ENCODE measurements around the gene RAB28. TPM values are rescaled to one million over a fixed set of nuclear protein-coding genes. Genes with fewer than 3 reads are reported as not detected.
"Not testable (repeated sequence)": the region's sequence is repeated elsewhere in the genome, so short reads cannot be mapped to it uniquely, and the experiment has no call there.

The RAB28 gene
- total RNA-seq, 1 donor from 2014 or later: 17.1 TPM

DNA sequence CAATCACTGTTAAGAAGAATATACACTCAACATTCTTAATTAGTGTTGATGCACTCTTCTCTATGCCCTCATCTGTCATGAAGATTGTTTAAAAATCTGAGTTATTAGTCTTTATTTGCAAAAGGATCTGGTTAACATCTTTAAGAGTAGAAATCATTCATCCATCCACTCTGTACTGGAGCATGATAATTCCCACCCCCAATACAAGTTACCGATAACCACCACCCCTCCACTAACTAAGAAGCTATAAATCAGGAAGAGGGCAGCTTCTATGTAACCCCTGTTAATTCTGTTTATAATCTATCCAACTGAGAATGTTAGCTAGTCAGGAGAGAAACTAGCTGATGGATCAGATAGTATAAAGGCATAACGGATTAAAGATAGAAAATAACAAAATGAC lies 34.5 kb downstream of the RAB28 start:
- DNase-seq (ENCODE audit: low spot score): no peak

DNA sequence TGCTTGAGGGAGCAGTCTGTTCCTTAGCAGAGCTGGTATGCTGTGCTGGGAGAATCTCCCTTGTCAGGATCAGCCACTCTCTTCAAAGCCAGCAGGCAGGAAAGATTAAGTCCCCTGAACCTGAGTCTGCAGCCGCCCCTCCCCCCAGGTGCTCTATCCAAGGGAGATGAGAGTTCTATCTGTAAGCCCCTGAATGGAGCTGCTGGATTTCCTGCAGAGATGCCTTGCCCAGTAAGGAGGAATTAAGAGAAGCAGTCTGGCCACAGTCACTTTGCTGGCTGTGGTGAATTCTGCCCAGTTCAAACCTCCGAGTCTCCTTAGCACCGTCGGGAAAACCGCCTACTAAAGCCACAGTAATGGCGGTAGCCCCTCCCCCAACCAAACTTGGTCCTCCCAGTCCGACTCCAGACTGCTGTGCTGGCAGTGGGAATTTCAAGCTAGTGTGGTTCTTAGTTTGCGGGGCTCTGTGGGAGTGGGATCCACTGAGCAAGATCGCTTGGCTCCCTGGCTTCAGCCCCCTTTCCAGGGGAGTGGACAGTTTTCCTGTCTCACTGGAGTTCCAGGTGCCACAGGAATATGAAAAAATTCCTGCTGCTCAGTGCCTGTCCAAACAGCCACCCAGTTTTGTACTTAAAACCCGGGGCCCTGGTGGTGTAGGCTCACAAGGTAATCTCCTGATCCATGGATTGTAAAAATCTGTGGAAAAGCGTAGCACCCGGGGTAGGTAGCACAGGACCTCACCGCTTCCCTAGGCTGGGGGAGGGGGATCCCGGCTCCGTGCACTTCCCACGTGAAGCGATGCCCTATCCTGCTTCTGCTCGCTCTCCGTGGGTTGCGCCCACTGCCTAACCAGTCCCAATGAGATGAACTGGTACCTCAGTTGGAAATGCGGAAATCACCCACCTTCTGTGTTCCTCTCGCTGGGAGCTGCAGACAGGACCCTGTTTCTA lies 38.0 kb downstream of the RAB28 start:
- no peak for DNase-seq (ENCODE audit: low spot score)

DNA sequence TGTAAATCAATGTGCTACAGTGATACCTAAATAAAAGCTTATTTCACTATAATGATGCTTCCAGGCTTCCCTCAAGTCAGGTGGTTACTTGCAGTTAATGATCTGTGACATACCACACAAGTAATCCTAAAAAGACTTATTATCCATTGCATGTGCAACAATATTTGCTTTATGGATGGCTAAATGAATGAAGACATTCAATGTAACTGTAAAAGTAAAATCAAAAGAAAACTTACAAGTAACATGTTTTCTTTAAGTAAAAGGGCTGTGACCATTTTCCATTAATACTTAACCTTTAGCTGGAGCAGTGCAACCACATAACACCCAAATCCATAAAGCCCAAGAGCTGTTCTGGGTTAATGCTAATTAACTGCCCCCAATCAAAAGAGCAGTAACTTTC lies 42.6 kb downstream of the RAB28 start:
- DNase-seq (ENCODE audit: low spot score): no peak

DNA sequence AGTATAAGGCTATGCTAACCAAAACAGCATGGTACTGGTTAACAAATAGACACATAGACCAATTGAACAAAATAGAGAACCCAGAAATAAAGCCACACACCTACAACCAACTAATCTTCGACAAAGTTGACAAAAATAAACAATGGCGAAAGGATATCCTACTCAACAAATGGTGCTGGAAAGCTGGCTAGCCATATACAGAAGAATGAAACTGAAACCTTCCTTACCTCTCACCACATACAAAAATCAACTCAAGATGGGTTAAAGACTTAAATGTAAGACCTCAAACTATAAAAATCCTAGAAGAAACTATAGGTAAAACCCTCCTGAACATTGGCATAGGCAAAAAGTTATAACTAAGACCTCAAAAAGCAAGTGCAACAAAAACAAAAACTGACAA lies 47.2 kb downstream of the RAB28 start:
- no peak for DNase-seq (ENCODE audit: low spot score)

DNA sequence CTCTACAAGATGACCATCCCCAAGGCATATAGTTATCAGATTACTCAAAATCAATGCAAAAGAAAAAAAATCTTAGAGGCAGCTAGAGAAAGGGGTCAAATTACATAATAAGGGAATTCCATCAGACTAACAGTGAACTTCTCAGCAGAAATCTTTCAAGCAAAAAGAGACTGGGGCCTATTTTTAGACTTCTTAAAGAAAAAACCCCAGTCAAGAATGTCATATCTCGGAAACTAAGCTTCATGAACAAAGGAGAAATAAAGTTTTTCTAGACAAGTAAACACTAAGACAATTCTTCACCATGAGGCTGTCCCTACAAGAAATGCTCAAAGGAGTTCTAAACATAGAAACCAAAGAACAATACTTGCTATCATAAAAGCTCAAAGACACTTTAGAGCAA lies 51.7 kb downstream of the RAB28 start:
- DNase-seq (ENCODE audit: low spot score): no peak

DNA sequence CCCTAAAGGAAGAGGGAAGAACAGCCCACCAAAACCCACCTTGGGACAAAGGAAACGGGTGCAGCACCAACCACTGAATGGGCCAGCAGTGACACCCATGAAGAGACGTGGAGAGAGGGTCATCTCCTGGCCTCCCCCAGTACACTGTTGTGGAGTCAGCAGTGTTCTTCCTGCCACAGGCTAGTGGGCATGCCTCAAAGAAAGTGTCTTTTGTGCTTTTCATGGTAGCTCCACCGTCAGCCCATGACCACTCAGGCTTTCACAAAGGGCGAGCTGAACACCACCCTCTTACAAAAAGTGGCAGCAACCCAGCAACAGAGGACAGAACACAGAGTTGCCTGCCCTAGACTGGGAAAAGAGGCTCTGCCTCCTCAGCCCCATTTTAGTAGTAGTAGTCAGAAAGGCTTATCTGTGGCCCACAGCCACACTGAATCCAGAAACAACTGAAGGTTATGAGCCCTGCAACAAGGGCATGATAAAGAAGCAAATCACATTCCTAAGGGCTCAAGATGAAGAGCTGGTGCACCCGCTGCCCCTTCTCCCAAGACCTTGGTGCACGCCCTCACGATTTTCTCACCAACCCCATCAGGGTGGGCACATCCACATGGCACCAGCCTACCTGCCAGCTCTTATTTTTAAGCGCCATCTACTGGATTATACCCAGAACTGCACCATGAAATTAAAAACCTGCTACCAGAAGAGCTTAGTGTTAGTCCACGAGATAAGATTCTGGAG lies 53.1 kb downstream of the RAB28 start:
- no peak for DNase-seq (ENCODE audit: low spot score)

DNA sequence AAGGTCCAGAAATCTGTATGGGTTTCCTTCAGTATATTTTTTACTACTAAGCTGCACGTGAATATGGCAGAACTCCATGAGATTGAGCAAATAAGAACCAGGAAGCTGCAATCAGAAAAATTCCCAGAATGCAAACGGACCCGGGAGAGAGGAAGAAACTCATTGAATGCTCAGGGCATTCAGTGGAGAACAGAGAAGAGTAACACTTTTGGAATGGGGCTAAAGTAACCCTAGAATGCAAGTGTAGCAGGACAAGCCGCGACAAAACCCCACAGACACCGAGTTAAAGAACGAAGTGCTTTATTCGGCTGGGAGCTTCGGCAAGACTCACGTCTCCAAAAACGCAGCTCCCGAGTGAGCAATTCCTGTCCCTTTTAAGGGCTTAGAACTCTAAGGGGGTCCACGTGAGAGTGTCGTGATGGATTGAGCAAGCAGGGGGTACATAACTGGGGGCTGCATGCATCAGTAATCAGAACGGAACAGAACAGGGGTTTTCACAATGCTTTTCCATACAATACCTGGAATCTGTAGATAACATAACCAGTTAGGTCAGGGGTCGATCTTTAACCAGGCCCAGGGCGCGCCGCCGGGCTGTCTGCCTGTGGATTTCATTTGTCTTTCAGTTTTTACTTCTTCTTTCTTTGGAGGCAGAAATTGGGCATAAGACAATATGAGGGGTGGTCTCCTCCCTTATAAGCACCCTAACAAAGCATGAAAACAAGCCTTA lies 56.4 kb downstream of the RAB28 start:
- DNase-seq (ENCODE audit: low spot score): no peak

DNA sequence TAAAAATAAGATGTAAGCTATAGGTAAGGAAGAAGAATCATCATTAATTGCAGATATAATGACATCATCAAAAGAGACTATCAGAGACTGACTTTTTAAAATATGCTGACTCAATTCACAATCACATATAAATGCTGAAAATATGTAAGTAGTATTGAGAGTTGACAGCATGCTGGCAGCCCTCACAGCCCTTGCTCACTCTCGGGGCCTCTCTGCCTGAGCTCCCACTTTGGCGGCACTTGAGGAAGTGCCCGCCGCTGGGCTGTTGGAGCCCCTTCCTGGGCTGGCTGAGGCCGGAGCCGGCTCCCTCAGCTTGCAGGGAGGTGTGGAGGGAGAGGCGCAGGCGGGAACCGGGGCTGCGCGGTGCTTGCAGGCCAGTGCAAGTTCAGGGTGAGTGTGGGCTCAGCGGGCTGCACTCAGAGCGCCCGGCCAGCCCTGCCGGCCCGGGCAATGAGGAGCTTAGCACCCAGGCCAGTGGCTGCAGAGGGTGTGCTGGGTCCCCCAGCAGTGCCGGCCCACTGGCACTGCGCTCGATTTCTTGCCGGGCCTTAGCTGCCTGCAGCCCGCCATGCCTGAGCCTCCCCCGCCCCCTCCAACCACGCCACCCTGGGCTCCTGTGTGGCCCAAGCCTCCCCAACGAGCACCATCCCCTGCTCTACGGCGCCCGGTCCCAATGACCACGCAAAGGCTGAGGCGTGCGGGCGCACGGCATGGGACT lies 68.9 kb downstream of the RAB28 start:
- DNase-seq (ENCODE audit: low spot score): no peak

DNA sequence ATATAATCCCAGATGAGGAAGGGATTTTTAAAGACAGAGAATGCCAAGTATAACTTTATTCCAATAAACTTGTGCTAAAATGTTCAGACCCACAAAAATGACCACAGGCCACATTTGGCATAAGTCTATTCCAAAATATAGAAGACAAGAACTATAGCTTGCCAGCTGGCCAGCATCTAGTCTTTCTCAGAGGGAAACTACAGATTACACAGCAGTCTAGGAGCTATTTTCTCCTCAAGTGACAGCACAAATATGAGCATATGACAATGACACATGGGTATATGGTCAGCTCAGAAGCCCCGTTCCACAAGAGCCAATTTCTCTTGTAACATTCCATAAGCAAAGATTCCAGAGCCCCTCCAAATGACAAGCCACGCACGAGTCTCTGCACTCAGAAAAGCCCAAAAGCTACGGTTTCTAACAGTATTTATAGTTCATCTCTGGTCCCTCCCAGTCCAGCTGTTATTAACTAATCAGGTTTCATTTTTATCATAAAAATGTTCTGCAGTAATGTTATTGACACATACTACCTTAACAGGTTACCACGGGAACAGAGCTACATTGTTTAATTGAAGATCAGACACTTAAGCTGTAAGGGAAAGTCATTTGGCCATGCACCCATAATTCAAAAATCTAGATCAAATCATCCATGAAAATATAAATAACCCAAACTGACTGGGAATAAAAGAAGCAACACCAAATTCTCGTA lies 70.3 kb downstream of the RAB28 start:
- DNase-seq (ENCODE audit: low spot score): no peak

DNA sequence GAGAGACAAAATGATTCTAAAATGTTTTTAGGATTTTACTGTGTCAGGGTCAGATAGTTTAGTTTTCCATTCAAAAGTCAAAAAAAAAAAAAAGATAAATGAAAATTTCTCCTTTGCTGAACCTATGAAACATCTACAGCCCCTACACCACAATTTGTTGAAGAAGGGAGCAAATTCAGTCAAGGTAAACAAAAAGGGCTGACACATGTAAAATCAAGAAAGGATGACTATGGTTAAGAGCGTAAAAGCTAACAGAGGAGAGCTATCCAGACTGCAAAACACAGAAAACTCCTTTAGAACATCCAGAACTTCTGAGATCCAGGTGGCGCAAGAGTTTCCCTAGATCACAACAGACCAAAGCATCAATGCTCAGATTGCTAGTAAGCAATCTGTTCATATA lies 72.2 kb downstream of the RAB28 start:
- no peak for DNase-seq (ENCODE audit: low spot score)

DNA sequence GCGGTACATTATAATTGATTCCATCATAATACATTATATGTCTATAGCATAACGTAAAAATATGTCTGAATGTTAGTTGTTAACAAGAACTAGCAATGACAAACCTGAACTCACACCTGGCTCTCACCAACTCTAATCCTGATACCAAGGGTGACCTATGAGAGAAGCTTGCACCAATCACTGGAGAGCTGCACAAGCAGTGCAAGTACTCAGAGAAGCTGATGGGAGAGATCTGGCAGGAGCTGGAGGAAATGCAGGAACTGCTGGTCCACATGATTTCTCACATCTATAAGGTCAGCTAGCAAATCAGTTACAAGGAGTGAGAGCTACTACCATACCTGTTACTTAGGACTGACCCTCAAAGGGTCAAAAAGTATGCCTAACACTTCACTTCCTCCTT lies 74.8 kb downstream of the RAB28 start:
- no peak for DNase-seq (ENCODE audit: low spot score)

DNA sequence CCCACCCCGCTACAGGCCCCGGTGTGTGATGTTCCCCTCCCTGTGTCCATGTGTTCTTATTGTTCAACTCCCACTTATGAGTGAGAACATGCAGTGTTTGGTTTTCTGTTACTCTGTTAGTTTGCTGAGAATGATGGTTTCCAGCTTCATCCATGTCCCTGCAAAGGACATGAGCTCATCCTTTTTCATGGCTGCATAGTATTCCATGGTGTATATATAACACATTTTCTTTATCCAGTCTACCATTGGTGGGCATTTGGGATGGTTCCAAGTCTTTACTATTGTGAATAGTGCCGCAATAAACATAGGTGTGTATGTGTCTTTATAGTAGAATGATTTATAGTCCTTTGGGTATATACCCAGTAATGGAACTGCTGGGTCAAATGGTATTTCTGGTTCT lies 78.0 kb downstream of the RAB28 start:
- DNase-seq (ENCODE audit: low spot score): not testable (repeated sequence)

DNA sequence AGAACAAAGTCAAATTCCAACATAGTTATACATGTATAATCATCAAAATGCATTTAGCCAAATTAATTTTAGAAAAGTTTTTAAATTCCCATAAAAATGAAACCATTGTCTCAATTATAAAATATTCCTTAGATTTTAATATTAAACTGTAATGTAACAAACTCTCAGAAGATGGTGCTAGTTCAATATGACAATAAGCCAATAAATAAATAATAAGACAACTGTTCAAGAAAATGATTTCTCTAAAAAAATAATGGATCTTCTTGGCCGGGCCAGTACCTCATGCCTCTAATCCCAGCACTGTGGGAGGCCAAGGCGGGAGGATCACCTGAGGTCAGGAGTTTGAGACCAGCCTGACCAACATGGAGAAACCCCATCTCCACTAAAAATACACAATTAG lies 80.3 kb downstream of the RAB28 start:
- no peak for DNase-seq (ENCODE audit: low spot score)

DNA sequence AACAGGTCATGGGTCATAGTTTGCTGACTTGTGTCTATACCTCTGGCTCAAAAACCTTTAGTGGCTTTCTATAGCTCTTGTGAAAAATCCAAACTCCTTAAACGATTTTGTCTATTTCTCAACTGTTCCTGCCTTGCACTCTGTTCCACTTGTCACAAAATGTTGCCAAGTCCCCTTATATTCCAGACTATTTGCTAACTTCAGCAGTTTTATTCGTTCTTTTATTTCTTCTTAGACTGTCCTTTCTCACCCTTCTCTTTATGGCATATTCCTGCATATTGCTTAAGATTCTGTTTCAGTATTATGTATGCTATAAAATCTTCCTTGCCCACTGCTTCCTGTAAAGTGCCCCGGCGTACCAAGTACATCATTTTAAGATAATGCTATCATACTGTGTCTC lies 80.8 kb downstream of the RAB28 start:
- no peak for DNase-seq (ENCODE audit: low spot score)

DNA sequence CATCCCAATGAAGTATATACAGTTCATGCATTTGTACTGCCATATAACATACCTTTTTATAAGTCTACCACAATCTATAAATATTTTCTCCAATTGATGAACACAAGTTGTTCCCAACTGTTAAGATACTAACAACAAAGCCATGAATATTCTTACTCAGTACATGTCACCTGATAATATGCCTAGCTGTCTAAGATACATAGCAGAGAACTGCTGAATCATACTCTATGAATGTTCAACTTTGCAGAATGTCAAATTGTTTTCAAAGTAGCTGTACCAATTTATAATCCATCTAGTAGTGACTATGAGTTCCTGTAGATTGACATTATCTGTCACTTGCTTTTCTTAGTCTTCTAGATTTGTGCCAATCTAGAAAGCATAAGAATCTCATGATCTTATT lies 84.9 kb downstream of the RAB28 start:
- DNase-seq (ENCODE audit: low spot score): no peak

DNA sequence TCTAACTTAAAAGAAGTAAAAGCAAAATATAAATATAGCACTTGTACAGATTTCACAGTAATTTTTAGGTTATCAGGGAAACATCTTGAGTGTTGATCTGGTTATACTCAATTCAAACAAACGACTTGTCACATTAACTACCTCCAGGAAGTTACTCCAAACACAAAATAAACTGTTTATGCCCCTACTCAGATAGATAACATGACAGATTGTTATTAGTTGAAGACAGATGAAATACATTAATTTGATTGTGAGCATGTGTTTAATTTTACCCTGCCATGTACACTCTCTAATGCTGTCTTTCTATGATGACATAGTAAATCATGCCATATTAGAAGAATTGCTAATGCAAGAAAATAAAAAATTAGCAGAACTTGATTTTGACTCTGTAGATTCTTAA lies 88.0 kb downstream of the RAB28 start:
- DNase-seq (ENCODE audit: low spot score): no peak

DNA sequence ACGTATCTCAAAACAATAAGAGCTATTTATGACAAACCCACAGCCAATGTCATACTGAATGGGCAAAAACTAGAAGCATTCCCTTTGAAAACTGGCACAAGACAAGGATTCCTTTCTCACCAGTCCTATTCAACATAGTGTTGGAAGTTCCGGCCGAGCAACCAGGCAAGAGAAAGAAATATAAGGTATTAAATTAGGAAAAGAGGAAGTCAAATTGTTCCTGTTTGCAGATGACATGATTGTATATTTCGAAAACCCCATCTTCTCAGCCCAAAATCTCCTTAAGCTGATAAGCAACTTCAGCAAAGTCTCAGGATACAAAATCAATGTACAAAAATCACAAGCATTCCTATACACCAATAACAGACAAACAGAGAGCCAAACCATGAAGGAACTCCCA lies 94.2 kb downstream of the RAB28 start:
- DNase-seq (ENCODE audit: low spot score): not testable (repeated sequence)

DNA sequence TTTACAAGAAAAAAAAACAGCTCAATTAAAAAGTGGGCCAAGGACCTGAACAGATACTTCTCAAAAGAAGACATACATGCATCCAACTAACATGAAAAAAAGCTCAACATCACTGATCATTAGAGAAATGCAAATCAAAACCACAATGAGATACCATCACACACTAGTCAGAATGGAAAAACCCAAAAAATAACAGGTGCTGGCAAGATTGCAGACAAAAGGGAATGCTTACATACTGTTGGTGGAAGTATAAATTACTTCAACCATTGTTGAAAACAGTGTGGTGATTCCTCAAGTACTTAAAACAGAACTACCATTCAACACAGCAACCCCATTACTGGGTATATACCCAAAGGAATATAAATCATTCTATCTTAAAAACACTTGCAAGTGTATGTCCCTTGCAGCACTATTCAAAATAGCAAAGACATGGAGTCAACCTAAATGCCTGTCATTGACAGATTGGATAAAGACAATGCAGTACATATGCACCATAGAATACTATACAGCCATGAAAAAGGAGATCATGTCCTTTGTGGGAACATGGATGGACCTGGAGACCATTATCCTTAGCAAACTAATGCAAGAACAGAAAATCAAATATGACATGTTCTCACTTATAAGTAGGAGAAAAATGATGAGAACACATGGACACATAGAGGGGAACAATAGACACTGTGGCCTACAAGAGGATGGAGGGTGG lies 97.6 kb downstream of the RAB28 start:
- DNase-seq (ENCODE audit: low spot score): no peak

DNA sequence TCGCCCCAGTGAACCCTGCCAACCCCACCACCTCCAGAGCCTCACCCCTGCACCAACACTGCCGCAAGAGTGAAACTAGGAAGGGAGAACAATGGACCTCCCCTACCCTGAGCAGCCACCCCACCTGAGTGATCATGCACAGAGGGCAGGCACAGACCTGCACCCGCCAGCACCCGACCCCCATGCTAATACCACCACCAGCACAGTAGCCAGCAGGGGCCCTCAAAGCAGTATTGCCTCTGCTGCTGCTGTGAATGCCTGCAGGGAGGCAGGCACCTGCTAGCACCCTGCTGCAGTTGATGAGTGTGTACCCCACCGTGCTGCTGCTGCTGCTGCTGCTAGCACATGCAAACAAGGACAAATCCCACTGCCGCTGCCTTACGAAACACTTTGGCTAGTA lies 100.1 kb downstream of the RAB28 start:
- DNase-seq (ENCODE audit: low spot score): no peak

DNA sequence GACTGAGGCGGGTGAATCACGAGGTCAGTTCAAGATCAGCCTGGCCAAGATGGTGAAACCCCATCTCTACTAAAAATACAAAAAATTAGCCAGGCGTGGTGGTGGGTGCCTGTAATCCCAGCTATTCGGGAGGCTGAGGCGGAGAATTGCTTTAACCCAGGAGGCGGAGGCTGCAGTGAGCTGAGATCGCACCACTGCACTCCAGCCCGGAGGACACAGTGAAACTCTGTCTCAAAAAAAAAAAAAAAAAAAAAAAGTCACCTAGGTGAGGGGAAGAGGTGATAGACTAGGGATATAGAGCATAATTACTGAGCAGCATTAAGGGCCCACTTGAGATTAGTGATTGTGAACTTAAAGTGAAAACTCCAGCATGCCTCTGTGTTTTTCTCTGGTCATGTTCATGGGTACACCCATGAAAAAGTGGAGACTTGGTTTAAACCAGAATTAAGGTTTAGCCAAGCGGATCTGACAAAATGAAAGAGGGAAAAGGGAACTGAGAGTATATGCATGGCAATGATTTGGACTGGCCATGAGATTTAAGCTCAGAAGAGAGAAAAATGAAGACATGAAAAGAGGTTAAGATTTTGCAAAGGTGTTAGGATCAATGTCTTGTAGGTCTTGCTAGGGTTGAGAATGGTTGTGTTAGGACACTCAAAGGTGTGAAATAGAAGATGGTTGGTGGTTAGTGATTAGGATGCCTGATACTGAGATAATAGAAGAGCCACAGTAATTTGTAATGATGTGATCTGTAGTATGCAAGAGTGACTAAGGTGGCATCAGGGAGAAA lies 105.0 kb downstream of the RAB28 start:
- DNase-seq (ENCODE audit: low spot score): no peak

Measured in ureter (tissue), 1 donor.